Adrenal gland (tissue), 5 donors: ENCODE results near the gene ADAMTS6.

Experiments used
- POLR2A ChIP-seq, 2 donors: fragments of 450-650 bp; IDR thresholded peaks; one replicate each; pipeline ENCODE4 v1.6.1; 2017; ENCODE audit warnings: antibody characterized with exemption in 2 of 2, mild to moderate bottlenecking in 2 of 2, moderate library complexity in 1 of 2
- TF ChIP-seq, protein P1 (sequence below), 6 experiments: fragments of 450-650 bp in 4 of 6; fragments of 200-600 bp in 2 of 6; sonication (generic) in 1 of 6; IDR thresholded peaks; 1 replicate in 5 of 6; 2 replicates in 1 of 6; pipeline versions ENCODE4 v1.5.1 to v1.8.0; 2016 to 2021; ENCODE audit warnings: antibody characterized with exemption in 6 of 6, mild to moderate bottlenecking in 2 of 6, moderate library complexity in 1 of 6
- donor health status: DM: no; HTN: no; CAD: no.

DNA sequence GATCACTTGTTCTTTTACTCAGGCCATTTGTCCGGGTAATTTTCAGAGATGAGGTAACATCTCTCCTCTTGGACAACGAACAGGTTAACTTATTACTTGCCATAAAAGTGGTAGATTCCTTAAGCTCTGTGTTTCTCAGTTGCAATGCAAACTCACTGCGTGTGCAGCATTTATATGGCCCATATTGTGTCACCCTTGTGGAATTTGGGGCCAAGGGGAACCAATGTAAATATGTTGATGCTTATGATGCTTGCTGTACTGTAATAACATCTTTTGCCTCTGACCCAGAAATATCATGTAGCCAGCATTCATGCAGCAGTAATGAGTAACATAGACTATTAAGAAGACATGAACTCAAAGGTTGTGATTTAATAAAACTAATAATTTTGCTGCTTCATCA lies 175.8 kb downstream of the ADAMTS6 start:
- no peak for TF ChIP-seq POLR2A (IDR thresholded peaks at IDR 0.05)
- TF ChIP-seq, protein P1, sequence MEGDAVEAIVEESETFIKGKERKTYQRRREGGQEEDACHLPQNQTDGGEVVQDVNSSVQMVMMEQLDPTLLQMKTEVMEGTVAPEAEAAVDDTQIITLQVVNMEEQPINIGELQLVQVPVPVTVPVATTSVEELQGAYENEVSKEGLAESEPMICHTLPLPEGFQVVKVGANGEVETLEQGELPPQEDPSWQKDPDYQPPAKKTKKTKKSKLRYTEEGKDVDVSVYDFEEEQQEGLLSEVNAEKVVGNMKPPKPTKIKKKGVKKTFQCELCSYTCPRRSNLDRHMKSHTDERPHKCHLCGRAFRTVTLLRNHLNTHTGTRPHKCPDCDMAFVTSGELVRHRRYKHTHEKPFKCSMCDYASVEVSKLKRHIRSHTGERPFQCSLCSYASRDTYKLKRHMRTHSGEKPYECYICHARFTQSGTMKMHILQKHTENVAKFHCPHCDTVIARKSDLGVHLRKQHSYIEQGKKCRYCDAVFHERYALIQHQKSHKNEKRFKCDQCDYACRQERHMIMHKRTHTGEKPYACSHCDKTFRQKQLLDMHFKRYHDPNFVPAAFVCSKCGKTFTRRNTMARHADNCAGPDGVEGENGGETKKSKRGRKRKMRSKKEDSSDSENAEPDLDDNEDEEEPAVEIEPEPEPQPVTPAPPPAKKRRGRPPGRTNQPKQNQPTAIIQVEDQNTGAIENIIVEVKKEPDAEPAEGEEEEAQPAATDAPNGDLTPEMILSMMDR (IDR thresholded peaks at IDR 0.05): no peak
